ENCODE data around the gene FXN.

FXN gene

DNA sequence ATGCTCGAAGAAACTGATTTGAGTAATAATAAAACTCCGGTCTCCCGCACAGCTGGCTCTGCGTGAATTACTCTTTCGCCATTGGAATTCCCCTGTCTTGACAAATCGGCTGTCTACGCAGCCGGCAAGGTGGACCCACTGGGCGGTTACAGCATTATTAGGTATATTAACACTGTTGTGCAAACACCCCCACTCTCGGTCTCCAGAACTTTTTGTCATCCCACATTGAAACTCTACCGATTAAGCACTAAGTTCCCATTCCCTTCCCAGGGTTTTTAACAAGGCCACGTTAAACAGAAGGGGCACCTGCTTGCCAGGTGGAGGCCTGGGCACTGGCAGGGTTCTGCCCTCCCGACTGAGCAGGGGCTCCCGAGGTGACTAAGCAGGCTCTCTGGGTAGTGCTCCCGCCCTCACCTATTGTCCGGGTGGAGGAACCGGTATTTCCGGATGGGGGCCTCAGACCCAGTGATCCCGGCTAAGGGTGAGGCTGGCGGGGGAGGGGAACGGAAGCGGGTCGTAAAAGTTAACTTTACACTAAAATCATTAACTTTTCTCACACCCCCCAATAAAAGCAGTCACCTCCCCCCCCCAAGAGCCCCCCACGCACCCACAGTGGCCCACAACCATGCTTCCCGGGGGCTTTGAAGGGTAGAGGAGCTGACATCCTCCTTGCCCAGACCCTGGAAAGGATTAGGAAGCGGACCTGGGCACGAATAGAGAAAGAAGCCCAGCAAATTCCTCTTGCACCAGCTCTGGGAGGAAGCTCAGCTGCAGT lies 85.0 kb downstream of the FXN start:
- H3K27ac ChIP-seq (ENCODE audit: low read depth, low read length, severe bottlenecking), result peak overlapping the region; percentile 53
- H3K9me3 ChIP-seq (ENCODE audit: control insufficient read depth, low read length), result no peaks in the 10 kb centered on the region
- H3K4me3 ChIP-seq (ENCODE audit: extremely low read depth, insufficient read depth, low read length, poor library complexity, severe bottlenecking), result peak overlapping the region; percentile 61
- 13 to 24% methylated on average over 12 to 14 of the region's 27 CpGs for WGBS, 2 experiments (ENCODE audit: insufficient coverage in 2 of 2)
- H3K4me1 ChIP-seq (ENCODE audit: control insufficient read depth, insufficient read depth, low read length, poor library complexity, severe bottlenecking), result peaks cover 11% of the 10 kb centered on the region
- no peaks in the 10 kb centered on the region for H3K36me3 ChIP-seq (ENCODE audit: control insufficient read depth, insufficient read depth, low read length)

DNA sequence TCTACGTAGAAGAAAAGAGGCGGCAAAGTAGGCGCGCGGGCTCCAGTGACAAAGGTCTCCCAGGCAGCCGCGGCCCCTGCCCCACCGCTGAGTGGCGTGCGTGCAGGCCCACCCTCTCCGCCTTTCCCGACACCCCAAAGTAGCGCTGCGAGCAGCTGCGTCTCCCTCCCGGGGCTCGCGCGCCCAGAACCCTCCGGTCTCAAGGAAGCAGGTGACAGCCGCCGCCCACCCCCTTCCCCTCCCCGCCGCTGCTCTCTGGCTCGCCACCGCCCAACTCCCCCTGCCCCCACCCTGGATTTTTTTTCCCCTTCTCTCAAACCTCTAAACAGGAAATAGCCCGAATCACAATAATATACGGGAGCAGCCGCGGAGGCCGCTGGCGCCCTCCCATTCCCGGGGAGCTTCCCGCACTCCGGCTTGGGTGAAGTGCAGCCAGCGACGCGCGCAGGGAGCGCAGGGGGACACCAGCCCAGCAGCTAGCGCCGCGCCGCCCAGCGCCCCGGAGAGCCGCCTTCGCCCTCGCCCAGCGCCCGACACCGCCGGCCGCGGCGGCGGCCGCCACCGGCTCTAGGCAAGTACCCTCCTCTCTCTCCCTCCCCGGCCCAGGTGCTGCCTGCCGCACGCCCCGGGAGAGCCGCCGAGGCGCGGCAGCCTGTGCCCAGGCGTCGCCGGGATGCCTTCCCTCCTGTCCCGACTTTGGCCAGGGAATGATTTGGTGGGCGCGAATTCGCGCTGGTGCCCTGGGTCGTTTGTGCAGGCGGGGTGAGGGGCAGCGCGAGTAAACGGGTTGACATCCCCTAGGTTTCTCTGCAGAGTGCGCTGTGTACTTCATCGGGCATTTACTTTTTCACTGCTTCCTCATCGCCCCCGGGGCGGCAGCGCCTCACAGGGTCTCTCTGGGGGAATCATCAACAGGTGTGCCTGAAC lies 85.9 kb downstream of the FXN start:
- H3K9me3 ChIP-seq (ENCODE audit: control insufficient read depth, low read length), result no peaks in the 10 kb centered on the region
- peak overlapping the region; percentile 61 for H3K4me3 ChIP-seq (ENCODE audit: extremely low read depth, insufficient read depth, low read length, poor library complexity, severe bottlenecking)
- H3K36me3 ChIP-seq (ENCODE audit: control insufficient read depth, insufficient read depth, low read length), result no peaks in the 10 kb centered on the region
- 0% methylated on average over 37 to 61 of the region's 86 CpGs for WGBS, 2 experiments (ENCODE audit: insufficient coverage in 2 of 2)
- peak overlapping the region; percentile 53 for H3K27ac ChIP-seq (ENCODE audit: low read depth, low read length, severe bottlenecking)
- H3K4me1 ChIP-seq (ENCODE audit: control insufficient read depth, insufficient read depth, low read length, poor library complexity, severe bottlenecking), result peaks cover 11% of the 10 kb centered on the region

DNA sequence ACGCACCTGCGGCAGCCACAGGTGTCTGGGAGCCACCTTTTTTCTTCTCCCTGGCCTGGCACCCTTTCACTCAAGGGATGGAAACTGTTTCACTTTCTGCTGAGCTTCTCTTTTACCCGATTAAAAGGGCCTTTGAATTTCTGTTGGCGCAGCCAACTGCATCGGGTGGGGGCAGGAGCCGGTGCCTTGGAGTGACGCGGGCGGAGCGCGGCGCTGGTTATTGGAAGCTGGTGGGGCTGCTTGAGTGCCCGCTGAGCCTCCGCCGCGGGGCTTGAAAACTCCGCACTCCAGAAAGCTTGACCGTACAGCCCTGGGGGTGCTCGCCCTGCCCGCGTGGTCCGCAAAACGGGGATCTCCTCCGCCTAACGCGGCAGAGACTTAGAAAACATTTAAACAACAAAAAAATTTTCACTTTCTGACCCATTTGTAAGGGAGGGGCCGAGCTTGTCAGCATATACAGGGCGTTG lies 86.6 kb downstream of the FXN start:
- Histone ChIP-seq H3K4me3 (ENCODE audit: extremely low read depth, insufficient read depth, low read length, poor library complexity, severe bottlenecking) (peak overlapping the region; percentile 61), H3K9me3 (ENCODE audit: control insufficient read depth, low read length) (no peaks in the 10 kb centered on the region), H3K36me3 (ENCODE audit: control insufficient read depth, insufficient read depth, low read length) (no peaks in the 10 kb centered on the region), H3K27ac (ENCODE audit: low read depth, low read length, severe bottlenecking) (no peak overlapping the region), H3K4me1 (ENCODE audit: control insufficient read depth, insufficient read depth, low read length, poor library complexity, severe bottlenecking) (peaks cover 11% of the 10 kb centered on the region)
- 0 to 1% methylated on average over 11 to 13 of the region's 28 CpGs for WGBS, 2 experiments (ENCODE audit: insufficient coverage in 2 of 2)

DNA sequence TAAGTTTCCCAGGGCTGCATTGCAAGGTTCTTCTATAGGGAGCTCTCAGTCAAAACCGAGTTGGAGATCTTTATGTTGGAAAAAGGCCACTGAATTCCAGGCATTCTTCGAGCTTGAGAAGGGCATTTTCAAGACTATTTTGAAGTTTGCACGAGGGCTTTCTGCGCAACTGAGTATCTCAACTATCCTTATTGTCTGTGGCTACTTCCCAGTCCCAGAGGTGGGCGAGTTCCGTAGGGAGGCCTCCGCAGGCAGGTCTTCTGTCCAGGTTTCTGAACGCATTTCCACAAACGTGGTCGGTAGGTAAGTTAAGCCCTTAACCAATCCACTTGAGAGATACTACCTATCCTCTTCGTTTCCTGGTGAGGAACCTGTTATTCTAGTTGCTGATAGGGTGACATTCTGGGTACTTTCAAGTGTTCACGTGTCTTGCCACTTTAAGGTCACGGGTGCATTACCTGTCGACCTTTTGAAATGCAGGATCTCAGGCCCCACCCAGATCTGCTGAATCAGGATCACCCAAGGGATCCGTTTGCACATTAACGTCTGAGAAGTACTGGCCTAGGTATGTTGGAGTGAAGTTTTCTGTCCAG lies 87.1 kb downstream of the FXN start:
- WGBS, 2 experiments (ENCODE audit: insufficient coverage in 2 of 2), result 21 to 24% methylated on average over 12 to 13 of the region's 16 CpGs
- H3K4me1 ChIP-seq (ENCODE audit: control insufficient read depth, insufficient read depth, low read length, poor library complexity, severe bottlenecking), result peaks cover 11% of the 10 kb centered on the region
- H3K9me3 ChIP-seq (ENCODE audit: control insufficient read depth, low read length), result no peaks in the 10 kb centered on the region
- H3K36me3 ChIP-seq (ENCODE audit: control insufficient read depth, insufficient read depth, low read length), result no peaks in the 10 kb centered on the region
- H3K4me3 ChIP-seq (ENCODE audit: extremely low read depth, insufficient read depth, low read length, poor library complexity, severe bottlenecking), result peak overlapping the region; percentile 61
- no peak overlapping the region for H3K27ac ChIP-seq (ENCODE audit: low read depth, low read length, severe bottlenecking)

DNA sequence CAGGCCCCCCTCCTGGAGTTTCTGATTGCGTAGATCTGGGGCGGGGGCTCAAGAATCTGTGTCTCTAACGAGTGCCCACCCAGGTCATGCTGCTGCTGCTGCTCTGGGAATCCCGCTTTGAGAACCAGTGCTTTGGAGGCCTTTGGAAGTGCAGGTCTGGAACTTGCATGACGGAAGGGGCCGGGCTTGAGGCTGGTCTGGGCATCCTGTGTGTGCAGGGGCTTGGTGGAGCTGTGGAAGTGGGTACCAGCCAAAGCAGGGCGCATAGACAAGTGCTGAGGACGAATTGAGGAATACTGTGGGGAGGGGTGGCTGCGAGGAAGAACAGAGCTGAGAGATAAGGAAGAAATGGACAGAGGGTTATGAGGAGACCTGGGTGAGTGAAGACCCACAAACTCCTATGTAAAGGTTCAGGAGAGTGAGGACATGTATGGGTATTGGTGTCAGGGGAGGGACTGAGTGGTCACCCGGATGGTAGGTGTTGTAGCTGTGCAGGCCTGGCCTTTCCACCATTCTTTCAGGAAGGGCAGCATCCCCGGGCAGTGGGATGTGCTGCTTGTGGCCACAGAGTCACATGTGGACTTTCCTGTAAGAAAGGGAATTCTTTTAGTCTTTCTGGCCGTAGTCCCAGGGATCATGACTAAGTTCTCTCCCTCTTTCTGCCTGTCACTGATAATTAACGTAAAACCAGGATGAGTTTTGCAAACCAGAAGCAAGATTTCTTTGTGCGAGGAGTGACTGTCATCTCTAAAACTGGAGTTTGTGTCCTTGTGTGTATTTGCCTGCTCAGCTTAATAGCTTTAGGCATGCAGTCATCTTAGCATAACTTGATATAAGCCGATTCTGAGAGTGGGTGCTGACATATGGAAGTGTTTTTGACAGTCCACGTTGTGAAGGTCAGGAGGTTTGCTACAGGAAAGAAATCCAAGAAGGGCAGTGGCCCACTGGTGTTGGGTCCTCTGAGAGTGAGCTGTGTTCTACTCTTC lies 95.2 kb downstream of the FXN start:
- Histone ChIP-seq H3K4me3 (ENCODE audit: extremely low read depth, insufficient read depth, low read length, poor library complexity, severe bottlenecking) (no peak overlapping the region), H3K4me1 (ENCODE audit: control insufficient read depth, insufficient read depth, low read length, poor library complexity, severe bottlenecking) (peaks cover 24% of the 10 kb centered on the region), H3K27ac (ENCODE audit: low read depth, low read length, severe bottlenecking) (no peak overlapping the region), H3K9me3 (ENCODE audit: control insufficient read depth, low read length) (no peaks in the 10 kb centered on the region), H3K36me3 (ENCODE audit: control insufficient read depth, insufficient read depth, low read length) (peaks cover 3% of the 10 kb centered on the region)
- 81% methylated on average over 15 of the region's 16 CpGs for WGBS, 2 experiments (ENCODE audit: insufficient coverage in 2 of 2)

DNA sequence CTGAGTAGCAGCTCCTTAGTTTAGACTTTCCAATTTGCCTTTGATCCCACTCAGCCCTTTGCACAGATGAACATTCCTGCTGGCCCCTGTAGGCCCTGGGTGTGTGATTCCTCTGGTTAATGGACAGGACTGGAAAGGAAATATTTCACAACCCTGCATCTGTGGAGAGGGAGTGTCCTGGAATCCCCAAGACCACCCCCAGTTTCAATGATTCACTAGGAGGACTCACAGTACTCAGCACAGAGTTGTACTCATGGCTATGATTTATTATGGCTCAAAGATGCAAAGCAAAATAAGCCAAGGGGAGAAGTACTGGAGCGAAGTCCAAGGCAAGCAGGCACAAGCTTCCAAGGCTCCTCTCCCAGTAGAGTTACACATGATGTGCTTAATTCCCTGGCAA lies 96.1 kb downstream of the FXN start:
- H3K4me1 ChIP-seq (ENCODE audit: control insufficient read depth, insufficient read depth, low read length, poor library complexity, severe bottlenecking), result peaks cover 24% of the 10 kb centered on the region
- 83% methylated on average over 1 of the region's 1 CpG; no CpG with 5 or more reads in 1 of the 2 experiments for WGBS, 2 experiments (ENCODE audit: insufficient coverage in 2 of 2)
- peaks cover 3% of the 10 kb centered on the region for H3K36me3 ChIP-seq (ENCODE audit: control insufficient read depth, insufficient read depth, low read length)
- H3K4me3 ChIP-seq (ENCODE audit: extremely low read depth, insufficient read depth, low read length, poor library complexity, severe bottlenecking), result no peak overlapping the region
- peak overlapping the region; percentile 36 for H3K27ac ChIP-seq (ENCODE audit: low read depth, low read length, severe bottlenecking)
- no peaks in the 10 kb centered on the region for H3K9me3 ChIP-seq (ENCODE audit: control insufficient read depth, low read length)

DNA sequence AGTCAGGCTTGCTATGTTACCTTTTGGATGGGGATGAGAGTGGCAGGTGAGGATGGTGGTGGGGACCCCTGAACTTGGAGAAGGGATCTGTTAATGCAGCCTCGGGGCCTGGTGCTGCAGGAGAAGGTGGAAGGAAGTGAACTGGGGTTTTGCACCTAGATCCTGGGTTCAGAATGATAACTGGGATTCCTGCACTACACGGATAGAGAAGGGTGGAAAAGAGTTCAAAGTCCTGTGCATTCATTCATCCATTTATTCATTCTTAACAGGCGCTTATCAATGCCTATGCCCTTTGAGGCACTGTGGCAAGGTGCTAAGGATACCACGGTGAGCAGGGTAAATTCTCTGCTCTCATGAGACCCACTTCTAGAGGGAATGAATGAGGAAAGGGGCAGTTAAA lies 96.8 kb downstream of the FXN start:
- peaks cover 3% of the 10 kb centered on the region for H3K36me3 ChIP-seq (ENCODE audit: control insufficient read depth, insufficient read depth, low read length)
- WGBS, 2 experiments (ENCODE audit: insufficient coverage in 2 of 2), result 96 to 100% methylated on average over 1 to 2 of the region's 4 CpGs
- H3K9me3 ChIP-seq (ENCODE audit: control insufficient read depth, low read length), result no peaks in the 10 kb centered on the region
- no peak overlapping the region for H3K27ac ChIP-seq (ENCODE audit: low read depth, low read length, severe bottlenecking)
- no peak overlapping the region for H3K4me3 ChIP-seq (ENCODE audit: extremely low read depth, insufficient read depth, low read length, poor library complexity, severe bottlenecking)
- peaks cover 24% of the 10 kb centered on the region for H3K4me1 ChIP-seq (ENCODE audit: control insufficient read depth, insufficient read depth, low read length, poor library complexity, severe bottlenecking)

DNA sequence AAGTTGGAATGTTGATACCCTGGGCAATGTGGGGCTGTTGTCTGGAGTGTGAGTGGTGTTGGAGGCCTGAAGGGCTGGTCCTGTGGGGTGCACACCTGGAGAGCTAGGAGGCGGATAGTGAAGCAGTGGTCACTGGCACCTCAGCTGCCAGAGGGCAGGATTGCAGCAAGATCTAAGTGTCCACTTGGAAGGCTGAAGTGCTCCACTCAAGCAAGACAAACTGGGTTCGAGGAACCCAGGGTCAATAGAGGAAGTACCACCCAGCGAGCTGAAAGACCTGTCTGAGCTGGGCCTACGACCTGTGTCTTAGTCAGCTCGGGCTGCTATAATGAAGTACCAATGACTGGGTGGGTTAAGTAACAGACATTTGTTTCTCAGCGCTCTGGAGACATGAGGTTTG lies 98.9 kb downstream of the FXN start:
- Histone ChIP-seq H3K27ac (ENCODE audit: low read depth, low read length, severe bottlenecking) (no peak overlapping the region), H3K4me1 (ENCODE audit: control insufficient read depth, insufficient read depth, low read length, poor library complexity, severe bottlenecking) (peaks cover 24% of the 10 kb centered on the region), H3K4me3 (ENCODE audit: extremely low read depth, insufficient read depth, low read length, poor library complexity, severe bottlenecking) (no peak overlapping the region), H3K36me3 (ENCODE audit: control insufficient read depth, insufficient read depth, low read length) (peaks cover 3% of the 10 kb centered on the region), H3K9me3 (ENCODE audit: control insufficient read depth, low read length) (no peaks in the 10 kb centered on the region)
- WGBS, 2 experiments (ENCODE audit: insufficient coverage in 2 of 2), result 90 to 94% methylated on average over 6 of the region's 6 CpGs

DNA sequence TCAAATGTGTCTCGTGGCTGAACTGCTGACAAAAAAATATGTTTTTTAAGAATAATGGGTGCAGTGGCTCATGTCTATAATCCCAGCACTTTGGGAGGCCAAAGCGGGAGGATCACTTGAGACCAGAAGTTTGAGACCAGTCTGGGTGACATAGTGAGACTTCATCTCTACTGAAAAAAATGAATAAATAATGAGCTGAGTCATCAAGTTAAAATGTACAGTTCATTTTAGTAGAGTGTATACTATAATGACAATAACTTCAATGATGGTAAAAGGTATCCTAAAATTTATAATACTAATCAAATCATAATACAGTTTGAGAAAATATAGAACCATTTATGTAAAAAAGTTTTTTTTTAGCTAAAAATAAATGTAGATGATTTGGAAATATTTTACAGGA lies 100.6 kb downstream of the FXN start:
- H3K4me1 ChIP-seq (ENCODE audit: control insufficient read depth, insufficient read depth, low read length, poor library complexity, severe bottlenecking), result peaks cover 10% of the 10 kb centered on the region
- no peak overlapping the region for H3K27ac ChIP-seq (ENCODE audit: low read depth, low read length, severe bottlenecking)
- 92 to 94% methylated on average over 2 of the region's 2 CpGs for WGBS, 2 experiments (ENCODE audit: insufficient coverage in 2 of 2)
- no peaks in the 10 kb centered on the region for H3K9me3 ChIP-seq (ENCODE audit: control insufficient read depth, low read length)
- H3K4me3 ChIP-seq (ENCODE audit: extremely low read depth, insufficient read depth, low read length, poor library complexity, severe bottlenecking), result no peak overlapping the region
- peaks cover 3% of the 10 kb centered on the region for H3K36me3 ChIP-seq (ENCODE audit: control insufficient read depth, insufficient read depth, low read length)

DNA sequence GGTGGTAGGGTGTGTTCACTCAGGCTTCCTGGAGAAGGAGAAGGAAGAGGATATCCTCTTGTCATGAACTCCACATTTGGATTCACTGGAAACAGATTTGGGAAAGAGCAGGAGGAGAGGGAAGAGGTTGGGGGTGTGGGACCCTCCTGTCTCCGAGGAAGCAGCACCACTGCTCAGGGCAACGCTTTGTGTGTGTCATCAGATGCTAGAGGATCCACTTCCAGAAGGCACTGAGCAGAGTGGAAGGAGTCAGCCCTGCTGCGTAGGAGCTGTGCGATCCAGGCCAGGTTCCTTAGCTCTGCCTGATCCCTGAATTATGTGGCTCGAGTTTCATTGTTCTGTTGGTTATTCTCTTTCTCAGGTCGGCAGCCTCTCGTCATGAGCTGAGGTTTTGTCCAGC lies 101.2 kb downstream of the FXN start:
- Histone ChIP-seq H3K36me3 (ENCODE audit: control insufficient read depth, insufficient read depth, low read length) (peaks cover 3% of the 10 kb centered on the region), H3K4me3 (ENCODE audit: extremely low read depth, insufficient read depth, low read length, poor library complexity, severe bottlenecking) (no peak overlapping the region), H3K4me1 (ENCODE audit: control insufficient read depth, insufficient read depth, low read length, poor library complexity, severe bottlenecking) (peaks cover 6% of the 10 kb centered on the region), H3K27ac (ENCODE audit: low read depth, low read length, severe bottlenecking) (no peak overlapping the region), H3K9me3 (ENCODE audit: control insufficient read depth, low read length) (no peaks in the 10 kb centered on the region)
- 88 to 91% methylated on average over 7 of the region's 7 CpGs for WGBS, 2 experiments (ENCODE audit: insufficient coverage in 2 of 2)
